ENCODE results near the gene ABHD12.

Gene ABHD12

DNA sequence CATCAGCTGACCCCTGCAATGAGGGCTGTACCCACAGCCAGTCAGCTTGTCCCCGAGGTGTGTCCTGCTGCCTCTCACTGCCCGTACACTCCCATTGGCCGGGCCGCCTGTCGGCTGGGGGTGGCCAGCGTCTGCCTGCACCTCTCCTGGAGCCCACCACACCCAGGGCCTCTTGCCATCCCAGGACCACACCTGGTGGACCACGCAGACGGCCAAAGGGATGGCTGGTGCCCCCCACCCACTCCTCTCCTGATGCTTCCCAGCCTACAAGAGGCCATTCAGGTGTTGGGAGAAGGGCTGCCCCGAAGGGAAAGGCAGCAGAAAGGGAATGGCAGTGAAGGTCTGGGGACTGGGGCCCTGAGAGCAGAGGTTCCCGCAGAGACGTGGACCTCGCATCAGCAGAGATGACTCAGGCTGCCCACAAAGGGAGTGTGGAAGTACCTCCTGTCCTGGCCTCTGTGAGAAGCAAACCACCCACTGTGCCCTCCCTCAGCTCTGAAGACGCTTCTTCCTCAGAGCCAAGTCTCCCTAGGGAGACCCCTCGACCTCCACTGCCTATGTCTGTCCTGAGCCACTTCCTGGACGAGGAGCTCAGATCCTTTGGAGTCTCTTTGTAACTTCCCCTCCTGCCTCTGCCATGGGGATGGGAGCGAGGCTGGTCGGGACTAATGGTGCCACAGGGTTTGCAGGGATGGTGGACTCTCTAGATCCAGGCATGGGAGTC, 81.8 kb downstream of the ABHD12 start:
- DNase-seq (ENCODE audit: low read depth), result peak; percentile 95
- H3K4me3 ChIP-seq (ENCODE audit: control insufficient read depth, low read depth, low read length), result no peak overlapping the region
- TF ChIP-seq CTCF (conservative IDR thresholded peaks at IDR 0.05; ENCODE audit: control insufficient read depth, insufficient read depth, low read depth, low read length), result no peak

DNA sequence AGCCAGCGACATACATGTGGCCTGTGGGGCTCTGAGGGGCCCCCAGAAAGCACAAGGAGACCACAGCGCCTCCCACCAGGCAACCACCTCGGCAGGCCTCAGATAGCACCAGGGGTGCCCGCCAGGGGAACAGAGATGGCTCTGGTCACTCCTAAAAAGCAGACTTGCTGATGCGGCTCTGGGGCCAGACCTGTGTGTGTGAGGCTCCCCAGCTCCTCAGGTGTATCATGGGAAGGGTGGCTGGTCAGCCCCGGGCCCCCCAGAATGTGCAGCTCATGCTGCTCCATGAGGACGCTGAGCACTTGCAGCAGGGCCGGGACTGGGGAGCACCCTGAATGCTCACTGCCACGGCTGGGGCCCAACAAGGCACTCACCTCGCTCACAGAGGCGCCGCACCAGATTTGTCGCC, 82.5 kb downstream of the ABHD12 start:
- no peak overlapping the region for H3K4me3 ChIP-seq (ENCODE audit: control insufficient read depth, low read depth, low read length)
- TF ChIP-seq CTCF (conservative IDR thresholded peaks at IDR 0.05; ENCODE audit: control insufficient read depth, insufficient read depth, low read depth, low read length), result no peak
- DNase-seq (ENCODE audit: low read depth), result no peak

GRCh38 chr20:25306991-25307903, 83.4 kb downstream of the ABHD12 start:
- no peak for TF ChIP-seq CTCF (conservative IDR thresholded peaks at IDR 0.05; ENCODE audit: control insufficient read depth, insufficient read depth, low read depth, low read length)
- no peak overlapping the region for H3K4me3 ChIP-seq (ENCODE audit: control insufficient read depth, low read depth, low read length)
- no peak for DNase-seq (ENCODE audit: low read depth)

DNA sequence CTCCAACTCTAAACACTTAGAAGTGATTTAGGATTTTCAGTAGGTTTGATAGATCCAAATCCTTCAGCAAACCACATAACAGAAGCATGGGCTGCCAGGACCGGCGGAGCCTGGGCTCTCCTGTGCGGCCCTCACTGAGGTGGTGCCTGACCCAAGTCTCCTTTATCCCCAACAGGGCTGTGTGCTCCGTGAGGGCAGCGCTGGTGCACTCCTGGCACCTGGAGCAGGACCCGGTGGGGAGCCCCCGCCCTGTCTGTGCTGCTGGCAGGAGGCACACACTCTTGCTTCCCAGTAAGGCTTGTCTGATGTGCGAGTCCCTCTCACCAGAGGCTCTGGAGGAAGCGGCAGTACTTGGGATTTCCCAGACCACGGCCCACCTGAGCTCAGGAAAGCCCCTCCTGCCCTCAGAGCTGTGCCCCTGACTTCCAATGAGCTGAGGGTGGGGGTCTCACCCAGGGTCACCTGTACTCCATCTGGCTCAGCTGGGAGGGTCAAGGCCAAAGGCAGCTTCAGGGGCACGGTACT, 86.5 kb downstream of the ABHD12 start:
- no peak for TF ChIP-seq CTCF (conservative IDR thresholded peaks at IDR 0.05; ENCODE audit: control insufficient read depth, insufficient read depth, low read depth, low read length)
- H3K4me3 ChIP-seq (ENCODE audit: control insufficient read depth, low read depth, low read length), result no peak overlapping the region
- no peak for DNase-seq (ENCODE audit: low read depth)

- H3K4me3 ChIP-seq (ENCODE audit: control insufficient read depth, low read depth, low read length), result no peak overlapping the region
- no peak for DNase-seq (ENCODE audit: low read depth)
- no peak for TF ChIP-seq CTCF (conservative IDR thresholded peaks at IDR 0.05; ENCODE audit: control insufficient read depth, insufficient read depth, low read depth, low read length)
Measured at GRCh38 chr20:25303292-25304024, 87.2 kb downstream of the ABHD12 start.

DNA sequence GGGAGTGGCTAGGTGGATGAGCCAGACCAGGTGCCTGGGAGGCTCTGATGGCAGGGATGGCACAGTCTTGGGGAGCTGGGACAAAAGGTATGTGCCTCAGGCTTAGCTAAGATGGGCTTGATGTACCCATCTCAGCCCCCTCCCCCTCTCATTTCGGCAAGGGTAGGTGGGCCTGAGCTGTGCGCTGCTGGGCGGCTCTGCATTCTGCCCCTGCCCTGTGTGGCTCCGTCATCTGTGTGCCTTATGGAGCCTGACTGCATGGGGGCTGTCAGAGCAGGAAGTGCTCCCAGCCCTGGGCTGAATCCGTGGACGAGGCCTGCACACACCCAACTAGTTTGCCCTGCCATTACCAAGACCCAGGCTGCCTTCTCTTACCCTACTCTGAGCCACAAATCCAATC, 88.0 kb downstream of the ABHD12 start:
- no peak overlapping the region for H3K4me3 ChIP-seq (ENCODE audit: control insufficient read depth, low read depth, low read length)
- no peak for TF ChIP-seq CTCF (conservative IDR thresholded peaks at IDR 0.05; ENCODE audit: control insufficient read depth, insufficient read depth, low read depth, low read length)
- no peak for DNase-seq (ENCODE audit: low read depth)

Measured in fibroblast of mammary gland (primary cell).